ENCODE results near the gene TCHP. TPM values are rescaled to one million over a fixed set of nuclear protein-coding genes. Genes with fewer than 3 reads are reported as not detected.

TCHP gene
- total and polyA plus RNA-seq, 2 of the 13 experiments (the other 11 are each of a cell fraction or from before 2014, with no cell fraction given), result 6.7 to 12.2 TPM

DNA sequence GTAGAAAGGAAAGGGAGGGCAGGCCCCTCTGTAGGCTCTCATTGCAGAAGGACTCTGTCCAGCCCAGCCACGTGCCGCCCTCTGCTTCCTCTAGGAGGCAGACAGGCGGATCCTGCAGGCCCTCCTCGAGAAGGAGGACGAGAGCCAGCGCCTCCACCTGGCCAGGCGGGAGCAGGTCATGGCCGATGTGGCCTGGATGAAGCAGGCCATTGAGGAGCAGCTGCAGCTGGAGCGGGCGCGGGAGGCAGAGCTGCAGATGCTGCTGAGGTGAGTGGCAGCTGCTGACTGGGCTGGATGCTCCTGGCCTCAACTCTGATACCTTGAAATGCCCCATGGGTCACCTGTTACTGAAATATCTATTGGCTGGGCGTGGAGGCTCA, 10.9 kb downstream of the TCHP start (continued):
- peak; percentile 54 to 58; a peak in 1 of 4 replicates for TF ChIP-seq HMGXB4 (CRISPR knock-in tag; IDR thresholded peaks at IDR 0.05; ENCODE audit: borderline replicate concordance in 1 of 2, low read depth in 1 of 2)
- TF ChIP-seq NR2C2 (CRISPR knock-in tag; IDR thresholded peaks at IDR 0.05; ENCODE audit: borderline replicate concordance), result no peak
- TF ChIP-seq NKX3-1 (CRISPR knock-in tag; IDR thresholded peaks at IDR 0.05), result no peak
- no peak for TF ChIP-seq ZNF20 (CRISPR knock-in tag; IDR thresholded peaks at IDR 0.05)
- no peak for TF ChIP-seq NR2F1 (CRISPR knock-in tag; IDR thresholded peaks at IDR 0.05)
- TF ChIP-seq SRF (IDR thresholded peaks at IDR 0.05; ENCODE audit: low read depth, low read length), result no peak
- no peak for TF ChIP-seq ZNF234 (CRISPR knock-in tag; conservative IDR thresholded peaks at IDR 0.05)
- peak; percentile 75; the same call in 1 of the 2 replicates for TF ChIP-seq HOMEZ (CRISPR knock-in tag; IDR thresholded peaks at IDR 0.05; ENCODE audit: low read depth)
- no peak for TF ChIP-seq ZNF224 (CRISPR knock-in tag; IDR thresholded peaks at IDR 0.05)
- TF ChIP-seq, protein P1, sequence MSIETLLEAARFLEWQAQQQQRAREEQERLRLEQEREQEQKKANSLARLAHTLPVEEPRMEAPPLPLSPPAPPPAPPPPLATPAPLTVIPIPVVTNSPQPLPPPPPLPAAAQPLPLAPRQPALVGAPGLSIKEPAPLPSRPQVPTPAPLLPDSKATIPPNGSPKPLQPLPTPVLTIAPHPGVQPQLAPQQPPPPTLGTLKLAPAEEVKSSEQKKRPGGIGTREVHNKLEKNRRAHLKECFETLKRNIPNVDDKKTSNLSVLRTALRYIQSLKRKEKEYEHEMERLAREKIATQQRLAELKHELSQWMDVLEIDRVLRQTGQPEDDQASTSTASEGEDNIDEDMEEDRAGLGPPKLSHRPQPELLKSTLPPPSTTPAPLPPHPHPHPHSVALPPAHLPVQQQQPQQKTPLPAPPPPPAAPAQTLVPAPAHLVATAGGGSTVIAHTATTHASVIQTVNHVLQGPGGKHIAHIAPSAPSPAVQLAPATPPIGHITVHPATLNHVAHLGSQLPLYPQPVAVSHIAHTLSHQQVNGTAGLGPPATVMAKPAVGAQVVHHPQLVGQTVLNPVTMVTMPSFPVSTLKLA (IDR thresholded peaks at IDR 0.05), result no peak
- TF ChIP-seq, protein P2, sequence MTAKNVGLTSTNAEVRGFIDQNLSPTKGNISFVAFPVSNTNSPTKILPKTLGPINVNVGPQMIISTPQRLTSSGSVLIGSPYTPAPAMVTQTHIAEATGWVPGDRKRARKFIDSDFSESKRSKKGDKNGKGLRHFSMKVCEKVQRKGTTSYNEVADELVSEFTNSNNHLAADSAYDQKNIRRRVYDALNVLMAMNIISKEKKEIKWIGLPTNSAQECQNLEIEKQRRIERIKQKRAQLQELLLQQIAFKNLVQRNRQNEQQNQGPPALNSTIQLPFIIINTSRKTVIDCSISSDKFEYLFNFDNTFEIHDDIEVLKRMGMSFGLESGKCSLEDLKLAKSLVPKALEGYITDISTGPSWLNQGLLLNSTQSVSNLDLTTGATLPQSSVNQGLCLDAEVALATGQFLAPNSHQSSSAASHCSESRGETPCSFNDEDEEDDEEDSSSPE (CRISPR knock-in tag; IDR thresholded peaks at IDR 0.05), result peak; percentile 48; the same call in 1 of the 2 replicates
- TF ChIP-seq, protein P3, sequence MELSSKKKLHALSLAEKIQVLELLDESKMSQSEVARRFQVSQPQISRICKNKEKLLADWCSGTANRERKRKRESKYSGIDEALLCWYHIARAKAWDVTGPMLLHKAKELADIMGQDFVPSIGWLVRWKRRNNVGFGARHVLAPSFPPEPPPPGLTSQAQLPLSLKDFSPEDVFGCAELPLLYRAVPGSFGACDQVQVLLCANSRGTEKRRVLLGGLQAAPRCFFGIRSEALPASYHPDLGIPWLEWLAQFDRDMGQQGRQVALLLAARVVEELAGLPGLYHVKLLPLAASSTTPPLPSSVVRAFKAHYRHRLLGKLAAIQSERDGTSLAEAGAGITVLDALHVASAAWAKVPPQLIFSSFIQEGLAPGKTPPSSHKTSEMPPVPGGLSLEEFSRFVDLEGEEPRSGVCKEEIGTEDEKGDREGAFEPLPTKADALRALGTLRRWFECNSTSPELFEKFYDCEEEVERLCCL (CRISPR knock-in tag; IDR thresholded peaks at IDR 0.05; ENCODE audit: borderline replicate concordance), result no peak
- no peak for TF ChIP-seq ZNF776 (CRISPR knock-in tag; IDR thresholded peaks at IDR 0.05)
- TF ChIP-seq SRSF1 (optimal IDR thresholded peaks at IDR 0.05; ENCODE audit: low read depth, low read length), result no peak
- TF ChIP-seq ZMYM4 (CRISPR knock-in tag; IDR thresholded peaks at IDR 0.05), result peak; percentile 81
- TF ChIP-seq ZNF564 (CRISPR knock-in tag; IDR thresholded peaks at IDR 0.05), result no peak
- TF ChIP-seq AGO2 (optimal IDR thresholded peaks at IDR 0.05; ENCODE audit: low read depth, low read length), result peak; percentile 38
- TF ChIP-seq PAWR (CRISPR knock-in tag; IDR thresholded peaks at IDR 0.05; ENCODE audit: borderline replicate concordance), result no peak
- TF ChIP-seq, protein P4, sequence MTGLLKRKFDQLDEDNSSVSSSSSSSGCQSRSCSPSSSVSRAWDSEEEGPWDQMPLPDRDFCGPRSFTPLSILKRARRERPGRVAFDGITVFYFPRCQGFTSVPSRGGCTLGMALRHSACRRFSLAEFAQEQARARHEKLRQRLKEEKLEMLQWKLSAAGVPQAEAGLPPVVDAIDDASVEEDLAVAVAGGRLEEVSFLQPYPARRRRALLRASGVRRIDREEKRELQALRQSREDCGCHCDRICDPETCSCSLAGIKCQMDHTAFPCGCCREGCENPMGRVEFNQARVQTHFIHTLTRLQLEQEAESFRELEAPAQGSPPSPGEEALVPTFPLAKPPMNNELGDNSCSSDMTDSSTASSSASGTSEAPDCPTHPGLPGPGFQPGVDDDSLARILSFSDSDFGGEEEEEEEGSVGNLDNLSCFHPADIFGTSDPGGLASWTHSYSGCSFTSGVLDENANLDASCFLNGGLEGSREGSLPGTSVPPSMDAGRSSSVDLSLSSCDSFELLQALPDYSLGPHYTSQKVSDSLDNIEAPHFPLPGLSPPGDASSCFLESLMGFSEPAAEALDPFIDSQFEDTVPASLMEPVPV (CRISPR knock-in tag; IDR thresholded peaks at IDR 0.05), result no peak
- TF ChIP-seq XRCC5 (optimal IDR thresholded peaks at IDR 0.05; ENCODE audit: low read length), result peak; percentile 57

All from HepG2 (cell line).